Pancreas (tissue), 10 donors: ENCODE measurements around the gene LDAH. TPM values are rescaled to one million over a fixed set of nuclear protein-coding genes. Genes with fewer than 3 reads are reported as not detected.

Experiments
- ATAC-seq, 4 donors: fragments of 200-7000 bp; cut with Tn5 transposase; one replicate each; pipeline versions ENCODE4 v1.8.0 to v1.9.1; 2020; ENCODE audit warnings: mild to moderate bottlenecking in 4 of 4, moderate library complexity in 4 of 4
- DNase-seq, 6 donors: peaks; one replicate each; pipeline ENCODE4 v3.0.0-alpha.2; 2020
- FAIRE-seq: peaks from 2 replicates; lab custom pipeline; 2012; peaks lifted over from hg19 to GRCh38; lab: Jason Lieb, UNC
- H3K27ac ChIP-seq, 4 donors: fragments of 200-600 bp; sonication (generic); 1 replicate in 3 of 4; 2 replicates in 1 of 4; pipeline versions ENCODE4 v1.5.0 to v1.8.0; 2020
- H3K27me3 ChIP-seq, 4 donors: fragments of 200-600 bp; one replicate each; pipeline ENCODE4 v1.8.0; 2021
- H3K36me3 ChIP-seq, 3 donors: fragments of 200-600 bp; sonication (generic) in 1 of 3; one replicate each; pipeline versions ENCODE4 v1.5.0 to v1.8.0; 2020 to 2021
- H3K4me1 ChIP-seq, 3 donors: fragments of 200-600 bp; one replicate each; pipeline ENCODE4 v1.8.0; 2021
- H3K4me3 ChIP-seq, 4 donors: fragments of 200-600 bp; sonication (generic) in 2 of 4; one replicate each; pipeline versions ENCODE4 v1.5.0 to v1.8.0; 2020 to 2021
- H3K9me3 ChIP-seq, 4 donors: fragments of 200-600 bp; one replicate each; pipeline ENCODE4 v1.8.0; 2021
- WGBS, 2 donors: extraction: QIAGEN DNeasy Blood & Tissue Kit; methylation state at CpG; one replicate each; pipeline ENCODE4 v1.1.7; 2013; 5-methylcytosine and 5-hydroxymethylcytosine counted together
- intact Hi-C, 3 donors: fragments of 100-400 bp; cut with DNase I; formaldehyde crosslinking; loops; one replicate each; pipeline versions ENCODE4 v1.11.1 to v1.14.2; 2022
- polyA plus RNA-seq, 2 donors: library from polyadenylated mRNA; stranded (reverse); fragments of 200-250 nt; gene quantifications; one replicate each; pipeline ENCODE4 v1.2.3, GENCODE V29; 2013
- total RNA-seq, 6 donors: library from RNA; stranded (reverse); fragmentation: NEBNext Ultra II Directional in 4 of 6; extraction: Animal tissue kit (Norgen Biotek cat#: 25700) in 4 of 6; gene quantifications; one replicate each; pipeline versions ENCODE4 v1.2.1 to v1.2.4, GENCODE V29; 2021 to 2023
- TF ChIP-seq, protein P1 (sequence below), 4 donors: fragments of 200-600 bp; sonication (generic) in 3 of 4; IDR thresholded peaks; one replicate each; pipeline versions ENCODE4 v1.5.0 to v1.8.0; 2021; ENCODE audit warnings: antibody characterized with exemption in 4 of 4
- donor health status: healthy with polysubstance abuse.
- donor health status: DM: no; HTN: no; CAD: no; lungs with moderate emphysema.
- donor health status: DM: no; HTN: no; CAD: no.
- donor health status: control.
- donor health status: control.
- donor health status: Bipolar disorder and iron deficiency.
- donor health status: DM: yes; HTN: yes; CAD: no.
- donor health status: DM: no; HTN: no; CAD: no.
- donor health status: DM: no; HTN: no; CAD: no.
- donor health status: DM: yes; HTN: yes; CAD: no.

LDAH gene
- total and polyA plus RNA-seq, 8 donors: 2.5 to 9.1 (median 5.4) TPM

DNA sequence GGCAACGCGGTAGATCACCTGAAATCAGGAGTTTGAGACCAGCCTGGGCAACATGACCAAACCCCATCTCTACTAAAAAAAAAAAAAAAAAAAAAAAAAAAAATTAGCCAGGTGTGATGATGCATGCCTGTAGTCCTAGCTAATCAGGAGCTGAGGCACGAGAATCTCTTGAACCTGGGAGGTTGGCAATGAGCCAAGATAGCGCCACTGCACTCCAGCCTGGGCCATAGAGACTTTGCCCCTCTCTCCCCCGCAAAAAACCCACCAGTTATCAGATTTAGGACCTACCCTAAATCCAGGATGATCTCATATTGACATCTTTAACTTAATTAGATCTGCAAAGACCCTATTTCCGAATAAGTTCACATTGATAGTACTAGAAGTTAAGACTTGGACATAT lies 29.2 kb upstream of the LDAH start:
- ATAC-seq (no peak), FAIRE-seq (no peak), DNase-seq (no peak)
- Histone ChIP-seq H3K4me1 (no peaks in the 10 kb centered on the region), H3K27me3 (no peaks in the 10 kb centered on the region), H3K27ac (no peak overlapping the region), H3K36me3 (no peaks in the 10 kb centered on the region), H3K9me3 (no peaks in the 10 kb centered on the region), H3K4me3 (no peak overlapping the region)
- intact Hi-C loops: no loop called here
- TF ChIP-seq, protein P1, sequence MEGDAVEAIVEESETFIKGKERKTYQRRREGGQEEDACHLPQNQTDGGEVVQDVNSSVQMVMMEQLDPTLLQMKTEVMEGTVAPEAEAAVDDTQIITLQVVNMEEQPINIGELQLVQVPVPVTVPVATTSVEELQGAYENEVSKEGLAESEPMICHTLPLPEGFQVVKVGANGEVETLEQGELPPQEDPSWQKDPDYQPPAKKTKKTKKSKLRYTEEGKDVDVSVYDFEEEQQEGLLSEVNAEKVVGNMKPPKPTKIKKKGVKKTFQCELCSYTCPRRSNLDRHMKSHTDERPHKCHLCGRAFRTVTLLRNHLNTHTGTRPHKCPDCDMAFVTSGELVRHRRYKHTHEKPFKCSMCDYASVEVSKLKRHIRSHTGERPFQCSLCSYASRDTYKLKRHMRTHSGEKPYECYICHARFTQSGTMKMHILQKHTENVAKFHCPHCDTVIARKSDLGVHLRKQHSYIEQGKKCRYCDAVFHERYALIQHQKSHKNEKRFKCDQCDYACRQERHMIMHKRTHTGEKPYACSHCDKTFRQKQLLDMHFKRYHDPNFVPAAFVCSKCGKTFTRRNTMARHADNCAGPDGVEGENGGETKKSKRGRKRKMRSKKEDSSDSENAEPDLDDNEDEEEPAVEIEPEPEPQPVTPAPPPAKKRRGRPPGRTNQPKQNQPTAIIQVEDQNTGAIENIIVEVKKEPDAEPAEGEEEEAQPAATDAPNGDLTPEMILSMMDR (IDR thresholded peaks at IDR 0.05): no peak
- 67% methylated on average over 6 of the region's 6 CpGs for WGBS, 2 donors

- 66 to 87% methylated on average over 2 of the region's 2 CpGs for WGBS, 2 donors
- DNase-seq: no peak
- Histone ChIP-seq H3K9me3 (no peaks in the 10 kb centered on the region), H3K27me3 (peaks cover 0 to 19% (median under 1%) of the 10 kb centered on the region in 4 donors), H3K36me3 (no peaks in the 10 kb centered on the region), H3K27ac (no peak overlapping the region), H3K4me1 (no peaks in the 10 kb centered on the region), H3K4me3 (no peak overlapping the region)
- no peak for FAIRE-seq
- no peak for ATAC-seq
- intact Hi-C loops: no loop called here
- TF ChIP-seq, protein P1 (IDR thresholded peaks at IDR 0.05): no peak
These were observed 21.3 kb upstream of the LDAH start for GRCh38 chr2:20844246-20844645.

DNA sequence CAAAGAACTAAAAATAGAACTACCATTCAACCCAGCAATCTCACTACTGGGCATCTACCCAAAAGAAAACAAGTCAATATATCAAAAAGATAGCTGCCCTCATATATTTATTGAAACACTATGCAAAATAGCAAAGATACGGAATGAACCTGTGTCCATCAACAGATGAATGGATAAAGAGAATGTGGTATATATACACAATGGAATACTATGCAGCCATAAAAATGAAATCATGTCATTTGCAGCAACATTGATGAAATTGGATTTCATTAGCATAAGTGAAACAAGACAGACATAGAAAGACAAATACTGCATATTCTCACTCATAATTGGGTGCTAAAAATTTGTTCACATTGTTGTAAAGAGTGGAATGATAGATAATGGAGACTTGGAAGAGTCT lies 16.2 kb upstream of the LDAH start:
- FAIRE-seq (no peak), ATAC-seq (no peak), DNase-seq (no peak)
- Histone ChIP-seq H3K9me3 (no peaks in the 10 kb centered on the region), H3K27ac (no peak overlapping the region), H3K4me1 (no peaks in the 10 kb centered on the region), H3K4me3 (no peak overlapping the region), H3K27me3 (peaks cover 0 to 47% (median 3%) of the 10 kb centered on the region in 4 donors), H3K36me3 (no peaks in the 10 kb centered on the region)
- TF ChIP-seq, protein P1 (IDR thresholded peaks at IDR 0.05): no peak
- intact Hi-C loops: no loop called here
- WGBS, 2 donors: 40 to 47% methylated on average over 1 of the region's 1 CpG

DNA sequence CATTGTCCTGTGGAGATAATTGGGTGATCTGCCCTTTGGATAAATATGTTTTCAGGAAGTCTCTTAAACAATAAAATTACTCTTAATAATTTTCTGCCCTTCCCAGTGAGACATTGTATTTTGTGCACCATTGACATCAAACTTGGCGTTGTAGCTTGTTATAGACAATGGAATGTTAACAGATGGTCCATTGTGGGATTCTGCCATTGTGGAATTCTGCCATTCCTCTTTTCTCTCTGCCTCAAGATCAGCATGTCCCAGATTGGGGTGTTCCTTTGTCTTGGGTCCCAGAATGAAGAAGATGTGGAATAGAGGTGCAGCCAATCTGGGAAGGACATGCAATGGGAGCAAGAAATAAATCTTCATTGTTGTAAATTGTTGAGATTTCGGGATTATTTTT lies 15.1 kb upstream of the LDAH start:
- no peaks in the 10 kb centered on the region for H3K4me1 ChIP-seq
- 62 to 80% methylated on average over 2 of the region's 2 CpGs for WGBS, 2 donors
- H3K27me3 ChIP-seq: peaks cover 0 to 45% (median 5%) of the 10 kb centered on the region in 4 donors
- ATAC-seq (no peak), DNase-seq (no peak), FAIRE-seq (no peak)
- H3K9me3 ChIP-seq: no peaks in the 10 kb centered on the region
- no peak overlapping the region for H3K27ac ChIP-seq
- no peak overlapping the region for H3K4me3 ChIP-seq
- TF ChIP-seq, protein P1 (IDR thresholded peaks at IDR 0.05): no peak
- no peaks in the 10 kb centered on the region for H3K36me3 ChIP-seq
- intact Hi-C loops: no loop called here

- peaks cover 0 to 40% (median 5%) of the 10 kb centered on the region in 4 donors for H3K27me3 ChIP-seq
- FAIRE-seq: no peak
These were observed 13.6 kb upstream of the LDAH start for GRCh38 chr2:20836521-20836920.

More at GRCh38 chr2:20836521-20836920, 13.6 kb upstream of the LDAH start:
- Histone ChIP-seq H3K9me3 (no peaks in the 10 kb centered on the region), H3K27ac (no peak overlapping the region), H3K4me1 (no peaks in the 10 kb centered on the region), H3K4me3 (no peak overlapping the region), H3K36me3 (no peaks in the 10 kb centered on the region)
- no peak for DNase-seq
- TF ChIP-seq, protein P1 (IDR thresholded peaks at IDR 0.05): no peak
- 44 to 68% methylated on average over 1 of the region's 1 CpG for WGBS, 2 donors
- ATAC-seq: no peak
- intact Hi-C loops: no loop called here
